Measurements from ENCODE around the gene BEND7.
"Not testable (repeated sequence)": the region's sequence is repeated elsewhere in the genome, so short reads cannot be mapped to it uniquely, and the experiment has no call there.

BEND7 gene, protein sequence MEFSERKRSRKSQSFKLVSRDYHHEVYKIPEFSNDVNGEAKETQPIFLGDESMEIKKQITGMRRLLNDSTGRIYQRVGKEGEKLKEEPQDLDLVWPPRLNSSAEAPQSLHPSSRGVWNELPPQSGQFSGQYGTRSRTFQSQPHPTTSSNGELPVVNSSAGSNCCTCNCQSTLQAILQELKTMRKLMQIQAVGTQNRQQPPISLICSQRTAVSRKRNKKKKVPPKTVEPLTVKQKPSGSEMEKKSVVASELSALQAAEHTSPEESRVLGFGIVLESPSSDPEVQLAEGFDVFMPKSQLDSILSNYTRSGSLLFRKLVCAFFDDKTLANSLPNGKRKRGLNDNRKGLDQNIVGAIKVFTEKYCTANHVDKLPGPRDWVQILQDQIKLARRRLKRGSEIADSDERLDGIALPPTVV

DNA sequence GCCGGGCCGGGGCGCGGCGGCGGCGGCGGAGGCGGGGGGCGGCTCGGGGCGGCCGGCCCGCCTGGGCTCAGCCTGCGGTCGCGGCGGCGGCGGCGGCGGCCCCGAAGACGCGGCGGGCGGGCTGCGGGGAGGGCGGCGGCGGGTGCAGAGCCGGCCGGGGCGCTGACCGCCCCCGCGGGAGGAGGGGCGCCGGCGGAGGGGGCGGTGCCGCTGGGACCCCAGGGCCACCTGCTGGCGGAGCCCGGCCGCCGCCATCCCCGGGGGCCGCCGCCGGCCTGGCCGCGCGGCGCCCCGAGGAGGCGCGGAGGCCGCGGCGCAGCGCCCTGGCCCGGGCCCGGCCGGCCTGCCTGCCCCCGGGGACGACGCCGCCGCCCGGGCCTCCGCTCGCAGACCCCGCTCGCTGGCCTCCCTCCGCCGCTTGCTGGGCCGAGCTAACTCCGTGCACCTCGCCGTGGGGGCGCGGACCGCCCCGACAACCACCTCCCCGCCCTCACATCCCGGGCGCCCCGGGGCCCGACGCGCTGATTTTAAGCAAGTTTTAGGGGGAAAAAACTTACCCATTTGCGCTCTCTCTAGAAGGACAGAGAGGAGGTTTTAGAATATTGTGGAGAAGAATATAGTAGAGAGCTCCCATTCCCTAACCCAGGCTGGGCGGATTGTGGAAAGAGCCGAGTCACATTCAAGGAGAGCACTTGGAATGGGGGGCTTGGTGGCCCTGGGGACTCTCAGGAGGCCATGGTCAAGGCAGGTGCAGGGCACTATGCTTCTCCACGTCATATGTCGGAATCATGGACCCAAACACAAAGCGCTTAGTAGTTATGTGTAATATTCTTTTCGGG is at the start of gene BEND7:
TSS of gene BEND7 (minus strand) at position 140 of the 839 bp plus-strand sequence. CDS start 481 bp downstream, outside the sequence.
- in situ Hi-C loops (cut with MboI; ENCODE audit: low sequenced_read_pairs): no loop called here

GRCh38 chr10:13573960-13574359 is 45.1 kb upstream of the BEND7 start:
- in situ Hi-C loops (cut with MboI; ENCODE audit: low sequenced_read_pairs): no loop called here

GRCh38 chr10:13571541-13571940 is 42.7 kb upstream of the BEND7 start:
- in situ Hi-C loops (cut with MboI; ENCODE audit: low sequenced_read_pairs): no loop called here

- in situ Hi-C loops (cut with MboI; ENCODE audit: low sequenced_read_pairs): no loop called here
Observed at GRCh38 chr10:13567030-13567429, 38.2 kb upstream of the BEND7 start.

- in situ Hi-C loops (cut with MboI; ENCODE audit: low sequenced_read_pairs): no loop called here
Observed at GRCh38 chr10:13564576-13564975, 35.8 kb upstream of the BEND7 start.

- in situ Hi-C loops (cut with MboI; ENCODE audit: low sequenced_read_pairs): no loop called here
Observed at GRCh38 chr10:13563481-13564445, 34.9 kb upstream of the BEND7 start.

GRCh38 chr10:13560597-13560996 is 31.8 kb upstream of the BEND7 start:
- in situ Hi-C loops (cut with MboI; ENCODE audit: low sequenced_read_pairs): no loop called here

DNA sequence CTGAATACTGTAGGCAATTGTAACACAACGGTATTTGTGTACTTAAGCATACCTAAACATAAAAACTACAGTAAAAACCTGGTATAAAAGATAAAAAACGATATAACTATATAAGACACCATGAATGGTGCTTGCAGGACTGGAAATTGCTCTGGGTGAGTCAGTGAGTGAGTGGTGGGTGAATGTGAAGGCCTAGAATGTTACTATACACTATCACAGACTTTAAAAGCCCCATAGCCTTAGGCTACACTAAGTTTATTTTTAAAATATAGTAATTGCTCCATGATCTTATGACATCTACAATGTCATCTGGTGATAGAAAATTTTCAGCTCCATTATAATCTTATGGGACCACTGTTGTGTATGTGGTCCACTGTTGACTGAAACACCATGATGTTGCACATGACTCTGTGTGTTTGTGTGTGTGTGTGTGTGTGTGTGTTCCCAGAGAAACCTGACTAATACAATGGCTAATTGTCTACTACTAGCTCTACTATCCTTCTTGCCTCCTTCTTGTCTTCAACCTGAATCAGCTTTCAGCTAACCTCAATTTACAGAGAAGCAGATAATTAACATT is 30.4 kb upstream of the BEND7 start:
- in situ Hi-C loops (cut with MboI; ENCODE audit: low sequenced_read_pairs): no loop called here

GRCh38 chr10:13555884-13556510 is 27.2 kb upstream of the BEND7 start:
- in situ Hi-C loops (cut with MboI; ENCODE audit: low sequenced_read_pairs): no loop called here

DNA sequence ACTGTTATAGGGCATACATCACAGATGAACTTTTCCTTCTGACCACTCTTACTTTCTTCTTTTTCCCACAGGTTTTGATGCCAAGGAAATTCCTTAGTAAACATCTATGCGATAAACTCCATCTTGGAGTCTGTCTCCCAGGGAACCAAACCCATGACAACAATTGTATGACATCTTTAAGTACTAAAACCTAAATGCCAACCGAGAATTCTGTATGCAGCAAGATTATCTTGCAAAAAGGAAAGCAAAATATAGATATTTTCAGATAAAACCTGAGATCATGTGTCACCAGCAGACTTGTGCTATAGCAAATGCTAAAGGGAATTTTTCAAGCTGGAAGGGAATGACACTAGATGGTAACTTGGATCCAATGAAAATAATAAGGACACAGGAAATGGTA is 22.0 kb upstream of the BEND7 start:
- in situ Hi-C loops (cut with MboI; ENCODE audit: low sequenced_read_pairs): no loop called here

DNA sequence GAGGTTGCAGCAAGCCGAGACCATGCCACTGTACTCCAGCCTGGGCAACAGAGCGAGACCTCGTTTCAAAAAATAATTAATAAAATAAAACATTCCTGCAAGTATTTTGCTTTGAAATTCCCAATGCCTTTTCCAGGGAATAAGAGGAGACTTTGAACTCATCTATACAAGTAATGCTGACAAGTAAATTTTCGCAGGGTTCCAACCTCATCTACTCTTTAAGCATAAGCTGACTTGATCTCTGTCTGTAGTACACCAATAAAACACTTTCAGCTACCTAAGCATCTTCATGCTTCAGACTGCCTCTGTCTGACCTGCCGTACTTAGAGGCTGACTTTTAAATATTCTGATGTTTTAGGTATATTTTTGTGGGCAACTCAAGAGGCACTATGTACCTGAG is 13.7 kb upstream of the BEND7 start:
- in situ Hi-C loops (cut with MboI; ENCODE audit: low sequenced_read_pairs): no loop called here

GRCh38 chr10:13537985-13538384 is 9.2 kb upstream of the BEND7 start:
- in situ Hi-C loops (cut with MboI; ENCODE audit: low sequenced_read_pairs): not testable (repeated sequence)

GRCh38 chr10:13536674-13537366 is 8.0 kb upstream of the BEND7 start:
- in situ Hi-C loops (cut with MboI; ENCODE audit: low sequenced_read_pairs): no loop called here

DNA sequence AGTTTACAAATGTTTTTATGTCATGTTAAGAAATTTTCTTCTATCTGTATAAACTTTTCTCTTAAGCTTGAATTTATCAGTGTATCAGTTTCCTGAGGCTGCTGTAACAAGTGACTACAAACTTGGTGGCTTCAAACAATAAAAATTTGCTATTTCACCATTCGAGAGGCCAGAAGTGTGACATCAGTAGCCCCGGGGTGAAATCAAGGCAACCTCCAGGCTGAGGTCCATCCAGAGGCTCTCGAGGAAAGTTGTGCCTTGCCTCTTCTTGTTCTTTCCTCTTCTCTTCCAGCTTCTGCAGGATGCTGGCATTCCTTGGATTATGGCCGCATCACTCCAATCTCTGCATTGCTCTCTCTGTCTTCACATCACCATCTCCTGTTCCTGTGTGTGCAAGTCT is 6.5 kb upstream of the BEND7 start:
- in situ Hi-C loops (cut with MboI; ENCODE audit: low sequenced_read_pairs): no loop called here

GRCh38 chr10:13529714-13529973 is 830 bp upstream of the BEND7 start:
- in situ Hi-C loops (cut with MboI; ENCODE audit: low sequenced_read_pairs): no loop called here

DNA sequence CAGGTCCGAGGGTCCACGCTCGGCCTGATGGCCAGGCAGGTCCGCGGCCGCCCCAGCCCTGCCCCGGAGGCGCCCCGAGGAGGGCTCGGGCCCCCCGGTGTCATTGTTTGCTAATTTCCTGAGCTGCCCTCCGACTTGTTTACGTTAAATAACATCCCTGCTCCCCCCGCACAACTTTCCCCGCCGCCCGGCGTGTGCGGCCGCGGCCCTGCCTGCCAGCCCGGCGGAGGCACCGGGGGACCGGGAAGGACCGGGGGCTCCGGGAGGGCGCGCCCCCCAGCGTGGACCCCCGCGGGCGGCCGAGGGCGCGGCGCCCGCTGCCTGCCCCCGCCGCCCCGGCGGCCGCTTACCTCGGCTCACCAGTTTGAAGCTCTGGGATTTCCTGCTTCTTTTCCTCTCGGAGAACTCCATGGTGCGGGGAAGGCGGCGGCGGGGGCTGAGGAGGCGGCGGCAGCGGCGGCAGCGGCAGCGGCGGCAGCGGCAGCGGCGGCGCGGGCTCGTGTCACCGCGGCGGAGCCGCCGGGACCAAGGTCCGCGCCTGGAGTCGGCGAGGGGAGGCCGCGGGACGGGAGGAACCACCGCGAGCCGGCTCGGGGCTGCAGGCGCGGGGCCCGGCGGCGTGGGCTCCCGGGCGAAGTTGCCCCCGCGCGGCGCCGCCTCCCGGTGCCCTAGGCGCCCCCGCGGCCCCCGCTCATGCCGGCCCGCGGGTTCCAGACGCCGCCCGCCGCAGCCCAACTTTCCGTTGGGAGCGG is 515 bp downstream of the BEND7 start:
- in situ Hi-C loops (cut with MboI; ENCODE audit: low sequenced_read_pairs): no loop called here

DNA sequence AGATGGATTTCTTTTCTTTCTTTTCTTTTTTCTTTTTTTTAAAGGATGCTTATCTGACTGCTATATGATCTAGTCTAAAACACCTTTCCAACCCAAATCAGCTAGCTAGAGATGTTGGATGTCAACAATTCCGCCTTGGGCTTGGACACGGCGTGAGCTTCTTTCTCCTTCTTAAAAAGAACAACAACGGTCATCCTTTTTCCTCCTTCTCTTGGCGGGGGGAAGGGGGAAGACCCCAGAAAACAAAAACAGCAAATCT is 1.0 kb downstream of the BEND7 start:
- in situ Hi-C loops (cut with MboI; ENCODE audit: low sequenced_read_pairs): no loop called here

DNA sequence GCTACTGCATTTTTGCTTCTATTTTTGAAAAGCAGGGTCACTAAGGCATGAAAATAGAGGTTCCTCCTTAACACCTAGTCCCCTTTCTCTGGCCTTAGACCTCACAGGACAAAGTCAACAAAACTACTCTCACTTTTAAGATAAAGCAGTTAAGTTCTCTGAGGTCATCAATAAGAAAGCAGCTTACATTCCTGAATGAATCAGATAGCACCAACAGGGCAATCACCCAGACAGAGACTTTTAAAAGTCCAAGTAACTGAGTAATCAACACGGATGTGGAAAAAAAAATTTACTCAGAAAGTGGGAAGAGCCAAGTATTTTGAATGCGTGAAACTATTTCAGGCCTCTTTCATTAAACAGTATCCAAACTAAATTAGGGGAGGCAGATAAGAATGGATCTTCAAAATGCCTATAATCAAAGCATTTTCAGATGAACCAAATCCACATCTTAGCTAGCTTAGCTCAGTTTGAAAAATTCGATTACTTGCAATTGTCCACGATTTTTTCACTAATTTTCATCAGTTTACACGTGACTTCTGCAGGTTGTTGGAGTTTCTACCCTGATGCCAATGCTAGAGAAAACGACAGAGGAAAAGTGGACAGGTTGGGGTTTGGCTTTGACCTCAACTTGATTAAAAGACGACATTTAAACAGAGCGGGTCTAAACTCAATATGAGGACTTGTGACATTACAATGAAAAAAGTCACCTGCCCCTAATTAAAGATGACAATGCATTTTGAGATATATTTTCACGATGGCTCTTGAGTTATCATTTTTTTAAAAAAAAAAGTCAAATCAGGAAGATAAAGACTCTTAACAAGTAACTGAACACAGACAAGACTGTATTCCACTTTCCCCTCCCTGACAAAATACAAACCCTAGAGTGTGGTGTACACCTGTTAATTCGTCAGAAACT is 1.6 kb downstream of the BEND7 start:
- in situ Hi-C loops (cut with MboI; ENCODE audit: low sequenced_read_pairs): no loop called here
